Measurements from ENCODE around the gene NLE1. TPM values are rescaled to one million over a fixed set of nuclear protein-coding genes. Genes with fewer than 3 reads are reported as not detected.
"Not testable (repeated sequence)": the region's sequence is repeated elsewhere in the genome, so short reads cannot be mapped to it uniquely, and the experiment has no call there.

Gene NLE1
- total and polyA plus RNA-seq, 10 donors = 5.8 to 17.3 (median 11.7) TPM

DNA sequence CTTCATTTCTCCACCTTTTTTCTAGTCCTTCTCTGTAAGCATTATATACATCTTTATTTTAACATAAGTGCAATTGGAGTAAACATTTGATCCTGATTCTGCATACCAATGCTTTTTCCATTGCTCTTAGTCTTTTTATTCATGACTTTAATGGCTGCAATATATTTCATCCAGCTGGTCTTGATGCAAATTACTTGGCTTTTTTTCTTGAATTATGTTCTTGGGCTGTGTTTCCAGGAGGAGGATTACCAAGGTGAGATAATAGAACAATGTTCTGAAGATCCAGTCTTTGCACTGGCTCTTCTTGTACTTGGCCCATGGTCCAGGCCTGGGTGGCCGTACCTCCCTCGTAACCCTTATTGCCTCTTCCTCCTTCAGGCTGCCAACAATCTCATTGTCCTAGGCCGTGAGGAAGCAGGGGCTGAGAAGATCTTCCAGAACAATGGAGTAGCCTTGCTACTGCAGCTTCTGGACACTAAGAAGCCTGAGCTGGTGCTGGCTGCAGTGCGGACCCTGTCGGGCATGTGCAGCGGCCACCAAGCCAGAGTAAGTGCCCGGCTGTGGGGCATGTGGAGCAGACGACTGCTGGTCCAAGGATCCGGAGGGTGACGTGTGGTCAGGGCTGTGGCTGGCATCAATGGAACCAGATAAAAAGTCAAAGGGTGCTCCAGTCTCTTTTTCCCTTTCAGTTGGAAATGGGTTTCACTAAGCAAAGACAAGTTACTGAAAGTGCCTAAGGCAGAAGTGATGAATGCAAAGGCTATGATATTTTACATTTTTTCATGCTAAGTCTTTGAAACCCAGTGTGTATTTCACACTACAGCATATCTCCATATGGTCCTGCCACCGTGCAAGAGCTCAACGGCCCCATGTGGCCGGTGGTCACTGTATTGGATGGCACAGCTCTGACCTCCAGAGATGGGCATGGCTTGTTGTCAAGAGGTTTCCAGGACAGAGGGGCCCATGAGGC, 12.4 kb upstream of the NLE1 start:
- TF ChIP-seq, protein P1, sequence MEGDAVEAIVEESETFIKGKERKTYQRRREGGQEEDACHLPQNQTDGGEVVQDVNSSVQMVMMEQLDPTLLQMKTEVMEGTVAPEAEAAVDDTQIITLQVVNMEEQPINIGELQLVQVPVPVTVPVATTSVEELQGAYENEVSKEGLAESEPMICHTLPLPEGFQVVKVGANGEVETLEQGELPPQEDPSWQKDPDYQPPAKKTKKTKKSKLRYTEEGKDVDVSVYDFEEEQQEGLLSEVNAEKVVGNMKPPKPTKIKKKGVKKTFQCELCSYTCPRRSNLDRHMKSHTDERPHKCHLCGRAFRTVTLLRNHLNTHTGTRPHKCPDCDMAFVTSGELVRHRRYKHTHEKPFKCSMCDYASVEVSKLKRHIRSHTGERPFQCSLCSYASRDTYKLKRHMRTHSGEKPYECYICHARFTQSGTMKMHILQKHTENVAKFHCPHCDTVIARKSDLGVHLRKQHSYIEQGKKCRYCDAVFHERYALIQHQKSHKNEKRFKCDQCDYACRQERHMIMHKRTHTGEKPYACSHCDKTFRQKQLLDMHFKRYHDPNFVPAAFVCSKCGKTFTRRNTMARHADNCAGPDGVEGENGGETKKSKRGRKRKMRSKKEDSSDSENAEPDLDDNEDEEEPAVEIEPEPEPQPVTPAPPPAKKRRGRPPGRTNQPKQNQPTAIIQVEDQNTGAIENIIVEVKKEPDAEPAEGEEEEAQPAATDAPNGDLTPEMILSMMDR (IDR thresholded peaks at IDR 0.05 in 8 of 11, conservative IDR thresholded peaks at IDR 0.05 in 3 of 11) = no peak
- TF ChIP-seq POLR2AphosphoS5 (IDR thresholded peaks at IDR 0.05) (no peak), POLR2A (IDR thresholded peaks at IDR 0.05) (no peak)
- intact Hi-C loops (cut with DNase I; ENCODE audit: low total_unique reads) = no loop called here
- 92 to 96% (median 94%) methylated on average over 13 of the region's 13 CpGs for WGBS, 5 donors
- Histone ChIP-seq H3K4me1 (peaks cover 0 to 6% (median 1%) of the 10 kb centered on the region in 6 donors), H3K36me3 (no peaks in the 10 kb centered on the region), H3K27me3 (replicated peaks in 1 of 7) (no peaks in the 10 kb centered on the region), H3K9me3 (no peaks in the 10 kb centered on the region), H3K4me3 (no peak overlapping the region), H3K27ac (no peak overlapping the region)
- DNase-seq = peak; percentile 68

DNA sequence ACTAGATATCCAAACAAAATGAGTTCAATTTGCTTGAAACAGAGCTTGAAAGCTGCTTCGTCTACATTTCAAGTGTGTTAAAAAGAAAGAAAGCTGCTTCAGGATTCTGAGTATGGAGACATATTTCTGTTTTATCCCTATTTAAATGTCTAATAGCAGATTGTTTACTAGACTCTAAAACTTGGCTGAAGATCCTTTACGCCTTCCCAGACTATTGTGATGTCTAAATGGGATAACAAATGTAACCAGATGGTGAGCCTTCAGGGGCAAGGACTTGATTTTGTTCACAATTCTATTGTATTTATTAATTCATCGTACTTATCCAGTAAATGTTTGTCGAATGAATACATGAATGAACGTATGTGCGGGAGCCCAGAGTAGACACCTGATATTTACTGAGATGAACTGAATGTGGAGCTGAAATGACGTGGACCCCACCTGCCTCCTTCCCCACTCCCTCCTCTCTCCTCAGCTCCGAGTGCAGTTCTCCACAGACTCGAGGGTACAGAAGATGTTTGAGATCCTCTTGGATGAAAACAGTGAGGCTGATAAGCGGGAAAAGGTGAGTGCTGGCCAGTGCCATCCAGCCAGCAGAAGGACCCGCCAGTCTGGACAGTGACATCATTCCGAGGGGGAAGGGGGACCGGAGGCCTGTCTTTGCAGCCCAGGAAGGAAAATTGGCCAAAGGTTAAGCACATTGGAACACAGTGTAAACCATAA, 10.5 kb upstream of the NLE1 start:
- no peaks in the 10 kb centered on the region for H3K9me3 ChIP-seq
- no peak overlapping the region for H3K27ac ChIP-seq
- H3K4me3 ChIP-seq = no peak overlapping the region
- peaks cover 0 to 10% (median 2%) of the 10 kb centered on the region in 6 donors for H3K4me1 ChIP-seq
- H3K36me3 ChIP-seq = no peaks in the 10 kb centered on the region
- WGBS, 5 donors = 76 to 89% (median 82%) methylated on average over 13 of the region's 13 CpGs
- TF ChIP-seq POLR2A (IDR thresholded peaks at IDR 0.05) = no peak
- TF ChIP-seq POLR2AphosphoS5 (IDR thresholded peaks at IDR 0.05) = no peak
- TF ChIP-seq, protein P1 (IDR thresholded peaks at IDR 0.05 in 8 of 11, conservative IDR thresholded peaks at IDR 0.05 in 3 of 11) = no peak
- intact Hi-C loops (cut with DNase I; ENCODE audit: low total_unique reads) = no loop called here
- DNase-seq = peak; percentile 43
- no peaks in the 10 kb centered on the region for H3K27me3 ChIP-seq (replicated peaks in 1 of 7)

- H3K9me3 ChIP-seq; H3K36me3 ChIP-seq; H3K27ac ChIP-seq; H3K27me3 ChIP-seq (replicated peaks in 1 of 7); H3K4me3 ChIP-seq; intact Hi-C loops (cut with DNase I; ENCODE audit: low total_unique reads): not testable (repeated sequence)
- peak; percentile 45 for DNase-seq
- peaks cover 0 to 23% (median 11%) of the 10 kb centered on the region in 6 donors for H3K4me1 ChIP-seq
- WGBS, 5 donors = 91 to 94% (median 93%) methylated on average over 29 of the region's 29 CpGs
These were observed 9.0 kb upstream of the NLE1 start for GRCh38 chr17:35151080-35151479.

GRCh38 chr17:35149941-35150340, 7.8 kb upstream of the NLE1 start:
- intact Hi-C loops (cut with DNase I; ENCODE audit: low total_unique reads) = no loop called here
- H3K4me1 ChIP-seq = peaks cover 0 to 26% (median 11%) of the 10 kb centered on the region in 6 donors
- H3K27me3 ChIP-seq (replicated peaks in 1 of 7) = no peaks in the 10 kb centered on the region
- TF ChIP-seq, protein P1 (IDR thresholded peaks at IDR 0.05 in 8 of 11, conservative IDR thresholded peaks at IDR 0.05 in 3 of 11) = no peak
- TF ChIP-seq POLR2A (IDR thresholded peaks at IDR 0.05) (no peak), POLR2AphosphoS5 (IDR thresholded peaks at IDR 0.05) (no peak)
- no peaks in the 10 kb centered on the region for H3K36me3 ChIP-seq
- WGBS, 5 donors = 87 to 98% (median 91%) methylated on average over 11 of the region's 11 CpGs
- H3K4me3 ChIP-seq = no peak overlapping the region
- DNase-seq = peak; percentile 59
- peak overlapping the region in 2 of 8 donors; percentile 77 to 78 for H3K27ac ChIP-seq
- H3K9me3 ChIP-seq = no peaks in the 10 kb centered on the region

Measured in spleen (tissue), 11 donors.